Frontal cortex (tissue), 4 donors: ENCODE measurements around the gene APBB2. TPM values are rescaled to one million over a fixed set of nuclear protein-coding genes. Genes with fewer than 3 reads are reported as not detected.

Experiments
- DNase-seq, 2 donors: peaks; one replicate each; pipeline ENCODE4 v3.0.0; 2012; ENCODE audit warnings: low spot score in 2 of 2
- FAIRE-seq: peaks from 2 replicates; lab custom pipeline; 2012; peaks lifted over from hg19 to GRCh38; lab: Jason Lieb, UNC
- total RNA-seq: library from RNA; depleted of rRNA; stranded (reverse); fragments of >200 nt; gene quantifications from one replicate; pipeline ENCODE4 v1.2.3, GENCODE V29; 2014
- donor health status: control.
- donor health status: control.
- donor health status: control.

Gene APBB2
- total RNA-seq, 1 donor from 2014 or later, result 68.1 TPM

DNA sequence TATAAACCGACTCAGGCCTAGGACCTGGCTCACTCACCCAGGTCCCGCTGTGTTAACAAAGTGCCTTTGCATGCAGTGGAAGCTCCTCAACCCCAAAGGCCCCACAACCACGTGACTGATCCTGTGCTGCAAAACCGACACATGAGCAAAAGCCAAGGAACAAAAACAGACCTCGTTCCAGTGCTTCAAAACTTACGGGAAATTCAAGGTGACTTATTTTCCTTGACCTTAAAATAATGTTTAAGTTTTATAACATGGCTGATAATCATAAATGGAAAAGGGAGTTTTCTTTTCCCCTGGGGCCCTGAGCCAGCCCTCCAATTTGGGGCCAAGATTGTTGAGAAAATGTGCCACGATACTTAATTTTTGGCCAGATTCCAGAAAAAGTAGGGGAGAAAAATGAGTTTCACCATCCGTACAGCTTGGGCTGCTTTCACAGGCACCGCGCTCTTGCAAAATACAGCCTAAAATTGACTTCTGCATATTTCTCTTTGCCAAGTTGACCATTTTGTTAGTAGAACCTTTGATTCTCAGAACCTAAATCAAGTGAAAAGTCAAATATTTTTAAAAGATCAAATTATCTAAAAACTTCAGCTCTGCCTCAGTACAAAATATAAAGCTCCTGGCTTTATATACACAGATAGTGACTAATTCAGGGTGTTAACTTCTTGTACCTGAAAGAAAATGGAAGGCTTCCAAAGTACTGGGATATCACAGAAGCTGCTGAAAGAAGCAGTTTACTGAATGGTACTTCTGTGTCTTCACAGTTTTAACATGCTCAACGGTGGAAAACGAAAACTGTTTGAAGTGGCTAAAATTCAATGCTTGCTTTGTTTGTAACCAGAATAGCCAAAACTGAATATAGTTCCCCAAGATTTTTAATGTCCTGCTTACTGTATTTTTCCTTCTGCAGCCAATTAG lies 93.8 kb downstream of the APBB2 start:
- DNase-seq (no peak), FAIRE-seq (peak; percentile 3)

DNA sequence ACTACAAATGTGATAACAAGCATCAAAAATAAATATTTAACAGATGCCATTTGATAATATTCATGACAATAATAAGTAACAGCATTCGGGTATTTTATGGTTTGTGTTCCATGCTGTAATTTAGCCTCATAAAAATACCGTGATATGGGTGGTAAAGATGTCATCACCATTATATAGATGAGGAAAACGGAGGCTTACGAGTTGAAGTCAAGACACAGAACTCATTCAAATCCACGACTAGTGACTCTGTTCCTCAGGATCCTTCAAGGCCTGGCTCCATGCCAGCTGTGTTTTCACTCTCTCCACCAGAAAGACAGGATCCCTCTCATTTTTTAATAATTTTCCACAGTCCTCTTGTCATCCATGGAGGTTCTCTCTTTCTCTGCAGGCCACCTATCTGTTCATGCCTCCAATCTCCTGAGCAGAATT lies 94.5 kb downstream of the APBB2 start:
- DNase-seq, result no peak
- no peak for FAIRE-seq

- no peak for FAIRE-seq
Observed at GRCh38 chr4:41111791-41112190, 102.6 kb downstream of the APBB2 start.

DNA sequence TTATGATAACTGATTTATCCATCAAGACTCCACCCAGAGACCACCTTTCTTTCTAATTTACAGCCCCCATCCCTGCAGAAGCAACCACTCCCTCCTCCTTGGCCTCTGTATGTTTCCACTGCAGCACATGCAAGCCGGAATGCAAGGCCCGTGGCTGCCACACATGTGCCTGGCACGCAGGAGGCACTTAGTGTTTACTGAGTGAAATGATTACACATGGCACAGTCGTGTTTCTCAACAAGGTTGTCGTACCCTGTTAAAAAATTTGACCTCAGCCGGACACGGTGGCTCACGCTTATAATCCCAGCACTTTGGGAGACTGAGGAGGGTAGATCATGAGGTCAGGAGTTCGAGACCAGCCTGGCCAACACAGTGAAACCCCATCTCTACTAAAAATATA lies 104.3 kb downstream of the APBB2 start:
- DNase-seq (no peak), FAIRE-seq (no peak)

More at GRCh38 chr4:41111791-41112190, 102.6 kb downstream of the APBB2 start:
- DNase-seq, result no peak

DNA sequence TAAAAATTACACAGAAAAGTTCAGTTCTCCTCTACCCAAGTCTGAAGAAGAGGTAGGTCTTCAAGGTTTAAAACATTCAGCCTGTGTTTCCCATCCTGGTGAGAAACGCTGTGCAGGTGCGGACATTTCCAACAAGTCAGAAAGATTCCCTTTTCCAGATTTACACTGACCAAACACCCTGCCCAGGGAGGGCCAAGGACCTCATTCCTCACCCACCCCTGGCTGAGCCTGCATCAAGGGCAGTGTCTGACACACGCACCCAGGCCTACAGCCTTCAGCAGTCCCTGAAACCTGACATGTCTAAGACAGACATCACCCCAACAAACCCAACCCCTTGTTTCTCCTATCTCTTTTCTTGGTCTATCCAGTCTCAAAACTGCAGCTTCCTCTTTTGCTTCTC lies 105.9 kb downstream of the APBB2 start:
- DNase-seq (no peak), FAIRE-seq (no peak)

- FAIRE-seq (no peak), DNase-seq (no peak)
Observed at GRCh38 chr4:41106694-41107419, 107.5 kb downstream of the APBB2 start.

- FAIRE-seq (no peak), DNase-seq (no peak)
Observed at GRCh38 chr4:41106081-41106480, 108.3 kb downstream of the APBB2 start.

DNA sequence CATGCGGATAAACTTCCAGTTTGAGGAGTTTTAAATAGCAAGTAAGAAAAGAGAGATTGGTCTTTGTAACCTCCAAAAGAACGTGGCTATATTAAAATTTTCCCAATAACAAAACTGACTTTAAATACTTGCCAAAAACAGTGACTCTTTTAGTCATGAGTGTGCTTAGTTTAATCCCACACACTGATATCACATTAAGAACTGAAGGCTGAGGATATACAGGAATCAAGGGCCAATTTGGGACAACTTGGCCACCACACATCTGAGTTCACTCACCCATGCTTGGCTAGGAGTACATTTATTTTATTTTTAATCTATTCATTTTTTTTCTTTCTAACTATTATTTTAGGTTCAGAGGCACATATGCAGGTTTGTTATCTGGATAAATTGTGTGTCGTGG lies 110.2 kb downstream of the APBB2 start:
- DNase-seq, result no peak
- no peak for FAIRE-seq

DNA sequence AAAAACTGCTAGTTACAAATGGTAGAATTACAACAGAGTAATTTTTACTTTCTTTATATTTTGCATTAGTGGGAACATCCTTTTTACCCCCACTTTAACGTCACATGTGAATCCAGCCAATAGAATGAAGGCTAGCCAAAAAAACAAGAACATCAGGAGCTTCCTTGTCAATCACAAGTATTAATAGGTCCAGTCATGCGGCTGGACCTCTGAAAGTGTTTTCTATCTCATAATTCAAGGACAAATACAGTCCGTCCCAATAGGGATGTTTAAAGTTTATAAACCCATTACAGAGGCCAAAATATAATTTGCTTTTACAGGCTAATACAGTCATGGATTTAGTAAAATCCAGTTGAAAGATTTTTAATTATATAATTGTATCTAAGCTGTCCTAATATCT lies 110.7 kb downstream of the APBB2 start:
- FAIRE-seq, result no peak
- no peak for DNase-seq

DNA sequence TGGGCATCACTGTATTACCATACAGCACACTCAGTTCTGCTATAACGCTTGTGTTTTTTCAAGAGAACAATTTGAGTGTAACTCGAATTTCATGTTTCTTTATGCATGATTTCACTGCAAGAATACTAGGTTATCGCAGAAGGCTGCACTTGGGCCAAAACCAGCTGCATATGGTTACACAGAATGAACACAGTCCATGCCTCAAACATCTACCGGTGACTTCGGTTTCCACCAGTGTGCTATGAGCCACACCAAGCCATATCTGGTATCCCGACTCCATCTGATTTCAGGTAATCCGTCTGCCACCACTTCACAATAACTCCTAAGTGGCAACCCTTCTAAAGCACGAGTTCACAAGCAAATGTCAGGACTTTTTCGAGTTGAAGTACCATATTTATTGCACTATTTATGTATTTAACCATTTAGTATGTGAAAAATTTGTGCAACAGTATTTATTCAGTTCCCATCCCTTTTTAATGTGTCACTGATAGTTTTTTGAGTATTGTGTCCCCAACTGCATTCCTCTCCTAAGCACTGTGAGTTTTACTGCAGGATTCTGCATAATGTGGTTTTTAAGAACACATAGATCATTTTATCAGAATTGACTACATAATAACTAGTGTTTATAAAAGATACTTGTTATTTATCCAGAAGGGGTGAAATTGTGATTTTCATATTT lies 111.8 kb downstream of the APBB2 start:
- DNase-seq (no peak), FAIRE-seq (no peak)

- FAIRE-seq (peak; percentile 43), DNase-seq (no peak)
Observed at GRCh38 chr4:41098093-41099048, 116.0 kb downstream of the APBB2 start.

DNA sequence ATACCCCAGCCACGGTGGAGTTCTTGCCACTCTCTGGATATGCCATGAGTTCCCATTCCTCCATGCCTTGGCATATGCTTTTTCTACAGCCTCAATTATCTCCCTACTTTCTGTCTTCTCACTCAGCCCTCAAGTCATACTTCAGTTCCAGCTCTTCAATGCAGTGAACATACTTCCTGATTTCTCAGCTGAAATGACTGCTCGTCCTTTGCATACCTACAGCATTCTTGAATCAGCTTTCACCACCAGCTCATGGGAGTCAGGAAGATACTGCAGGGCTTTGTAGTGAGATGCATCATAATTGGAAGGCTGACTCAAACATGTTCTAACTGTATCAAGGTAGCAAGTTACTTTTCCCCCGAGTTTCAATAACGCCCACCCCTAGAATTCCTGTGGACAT lies 118.4 kb downstream of the APBB2 start:
- FAIRE-seq (no peak), DNase-seq (no peak)

DNA sequence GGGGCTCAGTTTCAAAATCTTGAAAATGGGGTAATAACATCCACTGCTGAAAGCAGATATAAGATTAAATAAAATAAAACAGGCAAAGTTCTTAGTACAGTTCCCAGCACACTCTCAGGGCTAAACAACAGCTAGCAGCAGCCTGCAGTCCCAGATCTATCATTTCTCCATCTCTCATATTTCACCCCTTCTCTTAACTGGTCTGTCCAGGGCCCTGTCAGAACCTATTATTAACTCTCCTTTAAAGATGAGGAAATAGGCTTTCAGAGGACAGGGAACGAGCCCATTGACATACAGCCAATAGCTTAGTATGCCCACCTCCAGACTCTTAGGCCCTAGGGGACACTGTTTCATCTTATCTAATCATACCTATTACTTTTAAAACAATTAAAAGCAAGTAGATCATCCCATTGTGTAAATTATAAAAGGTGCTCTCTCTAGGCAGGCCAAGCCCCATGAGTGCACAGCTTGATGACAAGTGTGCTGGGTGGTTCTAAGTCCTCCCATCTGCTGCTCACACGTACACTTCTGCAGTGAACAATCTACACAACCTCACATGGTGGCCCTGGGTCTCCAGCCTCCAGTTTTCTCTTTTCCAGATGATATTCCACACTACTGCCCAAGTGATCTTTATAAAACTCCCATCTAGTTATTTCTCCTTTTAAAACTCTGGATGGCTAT lies 119.0 kb downstream of the APBB2 start:
- DNase-seq, result no peak
- no peak for FAIRE-seq

- DNase-seq, result no peak
- FAIRE-seq, result no peak
Observed at GRCh38 chr4:41092128-41092527, 122.2 kb downstream of the APBB2 start.

- no peak for FAIRE-seq
- DNase-seq, result no peak
Observed at GRCh38 chr4:41081847-41082246, 132.5 kb downstream of the APBB2 start.

GRCh38 chr4:41080976-41081375 lies 133.4 kb downstream of the APBB2 start:
- no peak for FAIRE-seq

GRCh38 chr4:41079881-41080560 lies 134.3 kb downstream of the APBB2 start:
- DNase-seq, result no peak
- no peak for FAIRE-seq

More at GRCh38 chr4:41080976-41081375, 133.4 kb downstream of the APBB2 start:
- DNase-seq, result no peak

DNA sequence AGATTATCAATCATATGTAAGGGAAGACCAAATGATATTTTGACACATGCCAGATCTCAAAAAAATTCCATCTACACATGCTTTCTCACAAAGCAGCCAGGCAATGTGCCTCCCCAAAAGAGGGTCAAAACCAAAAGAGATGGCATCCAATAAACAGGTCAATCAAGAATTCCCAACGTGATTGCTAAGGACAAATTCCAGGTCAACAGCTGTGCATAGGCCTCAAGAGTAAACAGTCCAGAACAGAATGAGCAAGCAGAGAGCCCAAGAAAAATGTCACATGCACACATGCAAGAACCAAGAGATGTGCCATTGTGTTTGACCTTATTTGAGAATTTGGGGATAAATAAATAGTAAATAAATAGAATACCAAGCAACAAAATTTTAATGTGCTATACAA lies 136.7 kb downstream of the APBB2 start:
- no peak for FAIRE-seq

More for the DNA sequence above, 136.7 kb downstream of the APBB2 start:
- no peak for DNase-seq
